Measurements from ENCODE around the gene CACNG3. TPM values are rescaled to one million over a fixed set of nuclear protein-coding genes. Genes with fewer than 3 reads are reported as not detected.

CACNG3 gene
- total RNA-seq, 1 donor from 2014 or later = not detected

DNA sequence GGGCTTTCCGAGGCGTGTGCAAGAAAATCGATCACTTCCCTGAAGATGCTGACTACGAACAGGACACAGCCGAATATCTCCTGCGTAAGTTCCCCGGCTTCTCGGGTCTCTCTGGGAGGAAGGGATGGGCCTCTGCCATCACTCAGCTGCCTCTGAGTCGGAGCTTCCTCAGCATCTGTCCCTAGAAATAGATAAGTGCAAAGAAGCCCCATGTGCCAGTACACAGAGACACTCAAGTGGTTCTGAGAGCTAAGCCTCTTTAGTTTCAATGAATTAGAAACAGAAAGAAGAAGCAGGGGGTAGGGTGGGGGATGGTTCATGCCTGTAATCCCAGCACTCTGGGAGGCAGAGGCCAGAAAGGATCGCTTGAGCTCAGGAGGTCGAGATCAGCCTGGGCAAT, 90.6 kb downstream of the CACNG3 start:
- H3K9me3 Mint-ChIP-seq = no peaks in the 10 kb centered on the region
- DNase-seq (ENCODE audit: low read depth, low spot score) = no peak
- H3K27me3 Mint-ChIP-seq (ENCODE audit: low read depth) = peaks cover 9% of the 10 kb centered on the region
- H3K4me1 Mint-ChIP-seq = no peaks in the 10 kb centered on the region
- no peak overlapping the region for H3K4me3 Mint-ChIP-seq
- no peaks in the 10 kb centered on the region for H3K36me3 Mint-ChIP-seq (ENCODE audit: low read depth)
- TF ChIP-seq, protein P1, sequence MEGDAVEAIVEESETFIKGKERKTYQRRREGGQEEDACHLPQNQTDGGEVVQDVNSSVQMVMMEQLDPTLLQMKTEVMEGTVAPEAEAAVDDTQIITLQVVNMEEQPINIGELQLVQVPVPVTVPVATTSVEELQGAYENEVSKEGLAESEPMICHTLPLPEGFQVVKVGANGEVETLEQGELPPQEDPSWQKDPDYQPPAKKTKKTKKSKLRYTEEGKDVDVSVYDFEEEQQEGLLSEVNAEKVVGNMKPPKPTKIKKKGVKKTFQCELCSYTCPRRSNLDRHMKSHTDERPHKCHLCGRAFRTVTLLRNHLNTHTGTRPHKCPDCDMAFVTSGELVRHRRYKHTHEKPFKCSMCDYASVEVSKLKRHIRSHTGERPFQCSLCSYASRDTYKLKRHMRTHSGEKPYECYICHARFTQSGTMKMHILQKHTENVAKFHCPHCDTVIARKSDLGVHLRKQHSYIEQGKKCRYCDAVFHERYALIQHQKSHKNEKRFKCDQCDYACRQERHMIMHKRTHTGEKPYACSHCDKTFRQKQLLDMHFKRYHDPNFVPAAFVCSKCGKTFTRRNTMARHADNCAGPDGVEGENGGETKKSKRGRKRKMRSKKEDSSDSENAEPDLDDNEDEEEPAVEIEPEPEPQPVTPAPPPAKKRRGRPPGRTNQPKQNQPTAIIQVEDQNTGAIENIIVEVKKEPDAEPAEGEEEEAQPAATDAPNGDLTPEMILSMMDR (conservative IDR thresholded peaks at IDR 0.05) = no peak
- H3K27ac Mint-ChIP-seq (ENCODE audit: unreplicated experiment) = no peak overlapping the region

GRCh38 chr16:24347556-24347955, 91.4 kb downstream of the CACNG3 start:
- Mint-ChIP-seq H3K4me3 (no peak overlapping the region), H3K4me1 (no peaks in the 10 kb centered on the region), H3K9me3 (no peaks in the 10 kb centered on the region), H3K27ac (ENCODE audit: unreplicated experiment) (no peak overlapping the region), H3K27me3 (ENCODE audit: low read depth) (peaks cover 9% of the 10 kb centered on the region), H3K36me3 (ENCODE audit: low read depth) (no peaks in the 10 kb centered on the region)
- no peak for DNase-seq (ENCODE audit: low read depth, low spot score)
- TF ChIP-seq, protein P1 (conservative IDR thresholded peaks at IDR 0.05) = no peak

- Mint-ChIP-seq H3K27me3 (ENCODE audit: low read depth) (peaks cover 9% of the 10 kb centered on the region), H3K27ac (ENCODE audit: unreplicated experiment) (no peak overlapping the region), H3K4me3 (no peak overlapping the region), H3K4me1 (no peaks in the 10 kb centered on the region), H3K9me3 (no peaks in the 10 kb centered on the region), H3K36me3 (ENCODE audit: low read depth) (no peaks in the 10 kb centered on the region)
- TF ChIP-seq, protein P1 (conservative IDR thresholded peaks at IDR 0.05) = no peak
- DNase-seq (ENCODE audit: low read depth, low spot score) = no peak
These were observed 92.6 kb downstream of the CACNG3 start for GRCh38 chr16:24348545-24349290.

- no peaks in the 10 kb centered on the region for H3K9me3 Mint-ChIP-seq
- no peak overlapping the region for H3K27ac Mint-ChIP-seq (ENCODE audit: unreplicated experiment)
- no peaks in the 10 kb centered on the region for H3K36me3 Mint-ChIP-seq (ENCODE audit: low read depth)
- DNase-seq (ENCODE audit: low read depth, low spot score) = no peak
- no peaks in the 10 kb centered on the region for H3K4me1 Mint-ChIP-seq
- TF ChIP-seq, protein P1 (conservative IDR thresholded peaks at IDR 0.05) = no peak
- no peak overlapping the region for H3K4me3 Mint-ChIP-seq
- peaks cover 9% of the 10 kb centered on the region for H3K27me3 Mint-ChIP-seq (ENCODE audit: low read depth)
These were observed 93.2 kb downstream of the CACNG3 start for GRCh38 chr16:24349320-24349719.

- TF ChIP-seq, protein P1 (conservative IDR thresholded peaks at IDR 0.05) = no peak
- no peak overlapping the region for H3K4me3 Mint-ChIP-seq
- H3K36me3 Mint-ChIP-seq (ENCODE audit: low read depth) = no peaks in the 10 kb centered on the region
- no peak for DNase-seq (ENCODE audit: low read depth, low spot score)
- H3K27ac Mint-ChIP-seq (ENCODE audit: unreplicated experiment) = no peak overlapping the region
- no peaks in the 10 kb centered on the region for H3K4me1 Mint-ChIP-seq
- H3K27me3 Mint-ChIP-seq (ENCODE audit: low read depth) = peaks cover 6% of the 10 kb centered on the region
- no peaks in the 10 kb centered on the region for H3K9me3 Mint-ChIP-seq
These were observed 96.6 kb downstream of the CACNG3 start for GRCh38 chr16:24352746-24353145.

All from neural crest cell (in vitro differentiated cells).